Prostate gland (tissue), 2 donors: ENCODE results near the gene QRFP. TPM values are rescaled to one million over a fixed set of nuclear protein-coding genes. Genes with fewer than 3 reads are reported as not detected.
A peak's percentile ranks its signal among the peaks of the same experiment; 100 is the strongest.

Source experiments
- DNase-seq: peaks from one replicate; pipeline ENCODE4 v3.0.0-alpha.2; 2019; ENCODE audit warnings: low spot score
- H3K27ac ChIP-seq, 2 donors: fragments of 200-600 bp; sonication (generic); 2 replicates each; pipeline ENCODE4 v1.5.1; 2017 to 2019
- H3K27me3 ChIP-seq: fragments of 200-600 bp; sonication (generic); replicated peaks from 2 replicates; pipeline ENCODE4 v1.5.1; 2019; ENCODE audit not compliant: insufficient read depth
- H3K36me3 ChIP-seq, 2 donors: fragments of 200-600 bp; sonication (generic); 1 replicate in 1 of 2; 2 replicates in 1 of 2; pipeline versions ENCODE4 v1.5.1 to v1.8.1; 2017 to 2019
- H3K4me1 ChIP-seq: fragments of 200-600 bp; sonication (generic); replicated peaks from 2 replicates; pipeline ENCODE4 v1.5.1; 2019
- H3K4me3 ChIP-seq, 2 donors: fragments of 200-600 bp; sonication (generic); 2 replicates each; pipeline ENCODE4 v1.5.1; 2017 to 2019
- H3K9me3 ChIP-seq: fragments of 200-600 bp; sonication (generic); 2 replicates; pipeline ENCODE4 v1.5.1; 2017
- CTCF ChIP-seq, 4 experiments: fragments of 200-600 bp in 2 of 4; fragments of 450-650 bp in 2 of 4; sonication (generic) in 2 of 4; IDR thresholded peaks; 1 replicate in 3 of 4; 2 replicates in 1 of 4; pipeline ENCODE4 v1.5.1; 2016 to 2019; ENCODE audit warnings: antibody characterized with exemption in 4 of 4, mild to moderate bottlenecking in 2 of 4, moderate library complexity in 2 of 4
- POLR2A ChIP-seq: fragments of 450-650 bp; IDR thresholded peaks from one replicate; pipeline ENCODE4 v1.6.1; 2016; ENCODE audit warnings: antibody characterized with exemption, mild to moderate bottlenecking
- POLR2AphosphoS5 ChIP-seq: sonication (generic); formaldehyde crosslinking; IDR thresholded peaks from one replicate; pipeline ENCODE4 v1.6.1; 2017; ENCODE audit warnings: antibody characterized with exemption
- WGBS: methylation state at CpG from one replicate; pipeline ENCODE4 v1.1.5; 2018; 5-methylcytosine and 5-hydroxymethylcytosine counted together
- intact Hi-C: fragments of 100-400 bp; cut with DNase I; formaldehyde crosslinking; loops from one replicate; pipeline ENCODE4 v1.14.2; 2022
- total RNA-seq, 2 donors: library from RNA; depleted of rRNA; stranded (reverse); fragments of >200 nt; gene quantifications; one replicate each; pipeline ENCODE4 v1.1.0, GENCODE V29; 2016

QRFP gene
- total RNA-seq, 2 donors from 2014 or later = 1.0 TPM; not detected in 1

- DNase-seq = no peak
- no peaks in the 10 kb centered on the region for H3K27me3 ChIP-seq
- peaks cover 7% of the 10 kb centered on the region for H3K4me1 ChIP-seq
- H3K36me3 ChIP-seq = no peaks in the 10 kb centered on the region
- no peak overlapping the region for H3K27ac ChIP-seq
- TF ChIP-seq POLR2AphosphoS5 = no peak
- no peak for TF ChIP-seq CTCF (IDR thresholded peaks at IDR 0.05)
- no peak for TF ChIP-seq POLR2A
- intact Hi-C loops = loop anchor here (5.0 kb wide), 2 partner anchors 176 to 241 kb away; no protein-coding TSS in a partner anchor
- 38% methylated on average over 13 of the region's 13 CpGs for WGBS
- H3K4me3 ChIP-seq = no peak overlapping the region
- H3K9me3 ChIP-seq = no peaks in the 10 kb centered on the region
Observed at GRCh38 chr9:130943221-130943620, 46.6 kb upstream of the QRFP start.

- no peak for DNase-seq
- Histone ChIP-seq H3K27me3 (no peaks in the 10 kb centered on the region), H3K9me3 (no peaks in the 10 kb centered on the region), H3K4me3 (no peak overlapping the region), H3K27ac (no peak overlapping the region), H3K36me3 (no peaks in the 10 kb centered on the region), H3K4me1 (peaks cover 7% of the 10 kb centered on the region)
- TF ChIP-seq POLR2A (no peak), CTCF (IDR thresholded peaks at IDR 0.05) (no peak), POLR2AphosphoS5 (no peak)
- 86% methylated on average over 10 of the region's 10 CpGs for WGBS
- intact Hi-C loops = loop anchor here (5.0 kb wide), 2 partner anchors 175 to 240 kb away; no protein-coding TSS in a partner anchor
Observed at GRCh38 chr9:130942679-130943078, 46.1 kb upstream of the QRFP start.

GRCh38 chr9:130942084-130942483 is 45.5 kb upstream of the QRFP start:
- Histone ChIP-seq H3K4me1 (peaks cover 7% of the 10 kb centered on the region), H3K36me3 (no peaks in the 10 kb centered on the region), H3K27me3 (no peaks in the 10 kb centered on the region), H3K27ac (no peak overlapping the region), H3K4me3 (no peak overlapping the region), H3K9me3 (no peaks in the 10 kb centered on the region)
- TF ChIP-seq CTCF (IDR thresholded peaks at IDR 0.05) = no peak
- no peak for TF ChIP-seq POLR2AphosphoS5
- TF ChIP-seq POLR2A = no peak
- intact Hi-C loops = loop anchor here (5.0 kb wide), 2 partner anchors 175 to 240 kb away; no protein-coding TSS in a partner anchor
- DNase-seq = no peak
- 83% methylated on average over 6 of the region's 6 CpGs for WGBS

GRCh38 chr9:130940693-130941576 is 44.3 kb upstream of the QRFP start:
- intact Hi-C loops = loop anchor here (2.0 to 5.0 kb wide), 3 partner anchors 72 to 239 kb away; no protein-coding TSS in a partner anchor
- 9% methylated on average over 36 of the region's 36 CpGs for WGBS
- no peaks in the 10 kb centered on the region for H3K9me3 ChIP-seq
- H3K36me3 ChIP-seq = no peaks in the 10 kb centered on the region
- H3K27me3 ChIP-seq = no peaks in the 10 kb centered on the region
- peak; percentile 84 for DNase-seq
- no peak overlapping the region for H3K27ac ChIP-seq
- no peak overlapping the region for H3K4me3 ChIP-seq
- H3K4me1 ChIP-seq = peaks cover 7% of the 10 kb centered on the region
- TF ChIP-seq POLR2AphosphoS5 (peak; percentile 45), POLR2A (no peak), CTCF (IDR thresholded peaks at IDR 0.05) (peak; percentile 52 to 94 (median 88))
